Measurements from ENCODE around the gene CYP2W1. TPM values are rescaled to one million over a fixed set of nuclear protein-coding genes. Genes with fewer than 3 reads are reported as not detected.

Gene CYP2W1
- total and polyA plus RNA-seq, 10 of the 15 experiments (the other 5 are each of a cell fraction or from before 2014, with no cell fraction given): not detected

GRCh38 chr7:1032536-1033181, 49.7 kb downstream of the CYP2W1 start:
- in situ Hi-C loops (cut with MboI): no loop called here
- H2AFZ ChIP-seq (ENCODE audit: control insufficient read depth, low read depth, low read length): no peak overlapping the region
- H4K20me1 ChIP-seq (ENCODE audit: control insufficient read depth, insufficient read depth): no peaks in the 10 kb centered on the region
- TF ChIP-seq MXI1 (IDR thresholded peaks at IDR 0.05; ENCODE audit: low read depth, low read length) (no peak), BMI1 (IDR thresholded peaks at IDR 0.05; ENCODE audit: borderline replicate concordance) (no peak), MTA2 (IDR thresholded peaks at IDR 0.05; ENCODE audit: low read depth) (no peak), ZNF207 (IDR thresholded peaks at IDR 0.05; ENCODE audit: borderline replicate concordance) (no peak), PRDM15 (CRISPR knock-in tag; IDR thresholded peaks at IDR 0.05) (no peak), SREBF2 (IDR thresholded peaks at IDR 0.05; ENCODE audit: low read length) (no peak), BCL11A (IDR thresholded peaks at IDR 0.05; ENCODE audit: low read depth, low read length) (no peak), MEF2A (IDR thresholded peaks at IDR 0.05; ENCODE audit: insufficient read depth, low read depth, low read length) (no peak), CBFB (IDR thresholded peaks at IDR 0.05; ENCODE audit: low read depth) (no peak), POLR2A (IDR thresholded peaks at IDR 0.05; ENCODE audit: low read depth, low read length) (no peak), CHD1 (IDR thresholded peaks at IDR 0.05; ENCODE audit: low read depth, low read length) (no peak), ZNF687 (IDR thresholded peaks at IDR 0.05) (no peak), NFYB (IDR thresholded peaks at IDR 0.05; ENCODE audit: insufficient read depth, low read depth, low read length) (no peak), ESRRA (IDR thresholded peaks at IDR 0.05; ENCODE audit: low read length) (no peak), ETV6 (conservative IDR thresholded peaks at IDR 0.05 in 1 of 2, IDR thresholded peaks at IDR 0.05 in 1 of 2; ENCODE audit: borderline replicate concordance in 1 of 2, low read depth in 1 of 2) (no peak), FOXK2 (IDR thresholded peaks at IDR 0.05) (no peak), SP1 (IDR thresholded peaks at IDR 0.05; ENCODE audit: low read depth, low read length) (no peak), SPI1 (IDR thresholded peaks at IDR 0.05; ENCODE audit: borderline replicate concordance, insufficient read depth, low read depth, low read length) (no peak), ZNF274 (IDR thresholded peaks at IDR 0.05; ENCODE audit: insufficient read depth, insufficient read length) (no peak), SIN3A (IDR thresholded peaks at IDR 0.05; ENCODE audit: low read depth, low read length) (no peak)
- SMC1A ChIA-PET (ENCODE audit: uncharacterized antibody, unreplicated experiment): no interaction called here
- DNase-seq (ENCODE audit: low read depth, low spot score): no peak
- RAD21 ChIA-PET (ENCODE audit: unreplicated experiment): no interaction called here
- CTCF ChIA-PET: no interaction called here
- 80% methylated on average over 22 of the region's 25 CpGs for WGBS (ENCODE audit: insufficient coverage, insufficient replicate concordance, low lambda C conversion rate, missing lambda C conversion rate)
- peaks cover 19% of the 10 kb centered on the region for H3K79me2 ChIP-seq (ENCODE audit: control insufficient read depth, insufficient read depth, low read length)
- no peaks in the 10 kb centered on the region for H3K27me3 ChIP-seq (replicated peaks in 1 of 2; ENCODE audit: control insufficient read depth in 2 of 2, insufficient read depth in 2 of 2, low read length in 1 of 2)
- BruUV-seq (replicated peaks): no TSS peak
- no peak overlapping the region for H3K4me3 ChIP-seq
- H3K9ac ChIP-seq (ENCODE audit: control insufficient read depth, insufficient read depth, low read length): no peak overlapping the region
- H3K27ac ChIP-seq (ENCODE audit: control insufficient read depth, insufficient read depth): no peak overlapping the region
- H3K4me2 ChIP-seq (ENCODE audit: control insufficient read depth, insufficient read depth): no peak overlapping the region
- H3K36me3 ChIP-seq (ENCODE audit: control insufficient read depth in 2 of 2, insufficient read depth in 2 of 2, low read length in 1 of 2): no peaks in the 10 kb centered on the region; a peak in 1 of 4 replicates
- no peak for FAIRE-seq
- ATAC-seq: no peak
- H3K9me3 ChIP-seq (replicated peaks; ENCODE audit: control insufficient read depth, insufficient read depth, low read length): no peaks in the 10 kb centered on the region; the same call in 2 of the 3 replicates
- H3K4me1 ChIP-seq (ENCODE audit: control insufficient read depth, insufficient read depth, low read length): peaks cover 10% of the 10 kb centered on the region
- POLR2A ChIA-PET: no interaction called here
- intact Hi-C loops (cut with micrococcal nuclease; ENCODE audit: unreplicated experiment): no loop called here
